GM10847 (cell line): ENCODE results near the gene ERBB2.

Experiments used
- POLR2A ChIP-seq: IDR thresholded peaks from 2 replicates; pipeline ENCODE4 v1.6.1; 2011; ENCODE audit not compliant: insufficient read length; ENCODE audit errors: extremely low read depth

ERBB2 gene

DNA sequence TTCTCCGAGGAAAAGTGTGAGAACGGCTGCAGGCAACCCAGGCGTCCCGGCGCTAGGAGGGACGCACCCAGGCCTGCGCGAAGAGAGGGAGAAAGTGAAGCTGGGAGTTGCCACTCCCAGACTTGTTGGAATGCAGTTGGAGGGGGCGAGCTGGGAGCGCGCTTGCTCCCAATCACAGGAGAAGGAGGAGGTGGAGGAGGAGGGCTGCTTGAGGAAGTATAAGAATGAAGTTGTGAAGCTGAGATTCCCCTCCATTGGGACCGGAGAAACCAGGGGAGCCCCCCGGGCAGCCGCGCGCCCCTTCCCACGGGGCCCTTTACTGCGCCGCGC is at the start of gene ERBB2:
TSS of gene ERBB2 (plus strand) at position 247 of the 330 bp plus-strand sequence. CDS start 175 bp downstream, outside the sequence.
- TF ChIP-seq POLR2A: no peak

DNA sequence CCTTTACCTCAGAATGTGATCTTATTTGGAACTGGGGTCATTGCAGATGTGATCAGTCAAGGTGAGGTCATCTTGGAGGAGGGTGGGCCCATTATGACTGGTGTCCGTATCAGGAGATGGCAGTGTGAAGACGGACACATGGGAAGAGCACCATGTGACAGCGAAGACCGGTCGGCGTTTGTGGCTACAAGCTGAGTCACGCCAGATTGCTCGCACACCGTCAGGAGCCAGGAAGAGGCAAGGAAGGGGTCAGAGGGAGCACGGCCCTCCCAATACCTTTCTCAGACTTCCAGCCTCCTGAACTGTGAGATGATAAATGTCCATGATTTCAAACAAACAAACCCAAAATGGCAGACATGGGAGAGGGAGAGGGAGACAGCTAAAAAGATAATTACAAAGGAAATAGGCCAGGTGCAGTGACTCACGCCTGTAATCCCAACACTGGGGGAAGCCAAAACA is 49.7 kb upstream of the ERBB2 start:
- no peak for TF ChIP-seq POLR2A

DNA sequence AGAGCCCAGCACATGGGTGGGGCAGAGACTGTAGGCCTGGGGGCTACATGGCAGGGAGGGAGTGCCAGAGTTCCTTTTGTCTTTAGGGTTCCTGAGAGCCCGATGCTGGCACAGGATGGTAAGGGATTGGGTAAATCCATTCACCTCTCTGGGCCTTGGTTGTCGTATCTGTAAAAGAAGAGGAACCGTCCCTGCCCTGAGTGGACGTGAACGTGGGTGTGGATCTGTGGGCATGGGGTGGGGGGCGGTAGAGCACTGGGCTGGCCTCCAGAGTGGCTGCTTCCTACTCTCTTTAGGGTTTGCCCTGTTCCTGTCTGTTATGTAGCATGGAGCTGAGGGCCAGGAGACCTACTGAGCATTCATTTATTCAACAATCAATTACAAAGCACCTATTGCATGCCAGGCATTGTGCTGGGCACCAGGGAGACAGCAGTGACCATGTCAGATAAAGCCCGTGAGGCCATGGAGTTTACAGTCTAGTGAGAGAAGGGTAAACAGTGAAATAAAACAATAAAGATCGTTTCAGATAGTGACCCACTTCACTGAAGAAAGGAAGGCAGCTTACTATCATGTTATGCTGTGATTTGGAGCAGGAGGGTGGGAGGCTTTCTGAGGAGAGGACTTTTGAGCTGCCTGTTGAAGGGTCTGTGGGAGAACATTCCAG is 47.8 kb upstream of the ERBB2 start:
- no peak for TF ChIP-seq POLR2A

DNA sequence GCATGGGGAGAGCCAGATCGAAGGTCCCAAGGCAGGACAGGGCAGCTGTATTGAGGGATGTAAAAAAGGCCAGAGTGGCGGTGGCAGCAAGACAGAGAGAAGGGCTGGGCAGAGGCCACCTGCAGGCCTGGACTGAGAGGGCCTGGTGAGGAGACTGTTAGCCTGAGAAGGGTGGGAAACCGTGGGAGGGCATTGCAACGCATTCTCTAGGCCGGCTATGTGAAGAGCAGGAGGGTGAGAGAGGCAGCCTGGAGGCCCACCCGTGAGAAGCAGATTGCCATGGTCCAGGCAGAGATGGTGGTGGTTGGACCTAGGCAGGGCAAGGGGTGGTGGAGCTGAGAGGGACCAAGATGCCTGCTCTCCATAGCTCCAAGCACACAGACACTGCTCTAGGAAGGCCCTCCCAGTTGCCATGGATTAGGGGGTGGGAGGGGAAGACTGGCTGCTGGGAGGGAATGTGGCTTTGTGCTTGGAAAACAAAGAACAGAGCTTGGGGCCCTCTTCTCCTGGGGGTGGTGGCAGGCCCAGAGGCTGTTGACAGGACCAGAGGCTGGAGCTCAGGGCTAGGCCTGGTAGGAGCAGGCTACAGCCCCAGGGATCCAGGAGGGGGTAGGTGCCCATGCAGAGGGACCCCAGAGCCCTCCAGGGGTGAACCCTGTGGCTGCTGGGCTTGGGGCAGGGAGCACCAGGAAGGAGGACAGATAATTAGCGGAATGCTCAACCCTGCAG is 47.1 kb upstream of the ERBB2 start:
- no peak for TF ChIP-seq POLR2A

DNA sequence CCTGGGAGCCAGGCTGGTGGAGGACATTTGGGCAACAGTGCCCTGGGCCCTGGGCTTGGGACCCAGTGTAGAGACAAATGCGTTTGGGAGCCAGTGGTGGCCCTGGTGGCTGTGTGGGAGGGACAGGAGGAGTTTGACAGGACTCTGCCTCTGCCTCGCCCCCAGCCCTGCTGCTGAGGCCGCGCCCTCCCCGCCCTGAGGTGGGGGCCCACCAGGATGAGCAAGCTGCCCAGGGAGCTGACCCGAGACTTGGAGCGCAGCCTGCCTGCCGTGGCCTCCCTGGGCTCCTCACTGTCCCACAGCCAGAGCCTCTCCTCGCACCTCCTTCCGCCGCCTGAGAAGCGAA is 46.6 kb upstream of the ERBB2 start:
- no peak for TF ChIP-seq POLR2A

DNA sequence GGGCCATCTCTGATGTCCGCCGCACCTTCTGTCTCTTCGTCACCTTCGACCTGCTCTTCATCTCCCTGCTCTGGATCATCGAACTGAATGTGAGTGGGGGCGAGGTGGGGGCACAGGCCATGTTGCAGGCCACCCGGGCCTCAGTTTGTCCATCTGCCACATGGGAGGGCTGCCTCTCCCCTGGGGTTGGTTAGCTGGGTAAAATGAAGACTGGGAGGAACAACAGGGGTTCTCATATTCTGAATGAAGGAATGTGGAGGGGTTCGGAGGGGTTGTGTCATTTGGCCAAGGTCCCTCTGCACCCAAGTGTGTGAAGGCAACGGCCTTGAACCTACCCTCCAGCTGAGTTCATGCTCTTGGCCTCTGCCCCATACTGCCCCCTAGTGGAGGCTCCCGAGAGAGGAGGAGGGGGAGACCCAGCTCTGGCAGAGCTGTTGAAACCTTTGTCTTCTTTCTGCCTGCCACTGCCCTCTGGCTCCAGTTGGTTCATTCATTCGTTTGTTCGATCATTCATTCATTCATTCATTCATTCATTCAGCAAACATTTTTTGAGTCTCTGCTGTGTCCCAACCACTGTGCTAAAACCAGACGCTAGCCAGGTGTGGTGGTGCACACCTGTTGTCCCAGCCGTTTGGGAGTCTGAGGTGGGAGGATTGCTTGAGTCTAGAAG is 46.1 kb upstream of the ERBB2 start:
- TF ChIP-seq POLR2A: no peak

DNA sequence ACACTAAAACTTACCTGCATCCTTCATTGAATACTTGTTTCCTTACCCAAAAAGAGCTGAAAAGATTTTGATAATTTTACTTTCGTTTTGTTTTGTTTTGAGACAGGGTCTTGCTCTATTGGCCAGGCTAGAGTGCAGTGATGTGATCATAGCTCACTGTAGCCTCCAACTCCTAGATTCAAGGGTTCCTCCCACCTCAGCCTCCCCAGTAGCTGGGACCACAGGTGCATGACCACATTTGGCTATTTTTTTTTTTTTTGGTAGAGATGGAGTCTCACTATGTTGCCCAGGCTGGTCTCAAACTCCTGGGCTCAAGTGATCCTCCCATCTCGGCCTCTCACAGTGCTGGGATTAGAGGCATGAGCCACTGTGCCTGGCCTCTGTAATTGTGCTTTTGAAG is 44.8 kb upstream of the ERBB2 start:
- TF ChIP-seq POLR2A: no peak

DNA sequence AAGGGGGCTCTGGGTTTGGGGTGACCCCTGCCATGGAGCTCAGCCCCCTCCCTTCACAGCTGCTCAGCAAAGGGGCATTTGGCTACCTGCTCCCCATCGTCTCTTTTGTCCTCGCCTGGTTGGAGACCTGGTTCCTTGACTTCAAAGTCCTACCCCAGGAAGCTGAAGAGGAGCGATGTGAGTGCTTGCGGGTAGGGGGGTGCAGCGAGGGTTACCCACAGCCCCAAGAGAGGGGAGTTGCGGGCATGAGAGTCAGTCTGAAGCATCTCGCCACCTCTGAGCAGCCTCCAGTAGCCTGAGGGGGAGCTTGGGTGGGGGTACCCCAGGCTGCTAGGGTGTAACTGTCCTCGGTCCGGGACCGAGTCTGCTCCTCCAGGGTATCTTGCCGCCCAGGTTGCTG is 41.5 kb upstream of the ERBB2 start:
- TF ChIP-seq POLR2A: no peak

DNA sequence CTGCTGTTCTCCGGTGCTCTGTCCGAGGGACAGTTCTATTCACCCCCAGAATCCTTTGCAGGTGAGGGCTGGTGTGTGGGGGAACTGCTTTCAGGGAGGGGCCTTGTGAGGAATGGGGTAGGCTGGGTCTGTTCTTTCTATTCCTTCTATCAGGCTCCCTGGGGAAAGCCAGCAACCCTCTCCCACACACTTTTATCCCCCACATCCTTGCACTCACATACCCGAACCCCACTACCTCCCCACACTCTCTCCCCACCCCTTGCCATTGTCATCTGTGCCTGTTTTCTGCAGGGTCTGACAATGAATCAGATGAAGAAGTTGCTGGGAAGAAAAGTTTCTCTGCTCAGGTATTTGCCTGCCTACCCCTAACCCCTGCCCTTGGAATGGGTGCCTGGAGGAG is 41.1 kb upstream of the ERBB2 start:
- no peak for TF ChIP-seq POLR2A

DNA sequence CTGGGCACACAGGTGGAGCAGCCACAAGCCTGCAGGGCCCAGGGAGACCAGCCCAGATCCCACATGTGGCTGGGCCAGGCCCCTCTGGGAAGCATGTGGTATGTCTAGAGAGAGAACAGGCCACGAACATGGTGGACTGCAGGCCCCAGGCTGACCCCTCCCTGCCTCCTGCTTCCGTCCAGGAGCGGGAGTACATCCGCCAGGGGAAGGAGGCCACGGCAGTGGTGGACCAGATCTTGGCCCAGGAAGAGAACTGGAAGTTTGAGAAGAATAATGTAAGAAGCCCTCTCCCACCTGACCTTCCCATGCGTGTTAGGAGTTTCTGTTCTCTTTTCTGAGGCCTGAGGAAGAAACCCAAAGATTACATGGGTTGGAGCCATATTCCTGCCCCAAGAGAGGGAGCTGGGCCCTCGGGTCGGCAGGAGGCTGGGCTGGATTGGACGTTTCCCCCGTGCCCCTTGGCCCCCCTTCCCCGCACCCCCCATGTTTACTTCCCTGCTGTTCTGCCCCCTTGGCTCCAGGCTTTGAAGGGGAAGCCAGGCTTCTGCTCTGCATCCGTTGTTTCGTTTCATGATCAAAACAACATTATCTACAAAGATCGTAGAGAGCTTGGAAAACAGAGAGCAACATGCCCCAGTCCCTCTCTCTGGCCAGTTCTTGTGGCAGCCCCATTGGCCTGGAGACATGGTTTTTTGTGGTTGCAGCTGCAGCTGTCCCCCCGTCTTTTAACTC is 40.4 kb upstream of the ERBB2 start:
- no peak for TF ChIP-seq POLR2A

DNA sequence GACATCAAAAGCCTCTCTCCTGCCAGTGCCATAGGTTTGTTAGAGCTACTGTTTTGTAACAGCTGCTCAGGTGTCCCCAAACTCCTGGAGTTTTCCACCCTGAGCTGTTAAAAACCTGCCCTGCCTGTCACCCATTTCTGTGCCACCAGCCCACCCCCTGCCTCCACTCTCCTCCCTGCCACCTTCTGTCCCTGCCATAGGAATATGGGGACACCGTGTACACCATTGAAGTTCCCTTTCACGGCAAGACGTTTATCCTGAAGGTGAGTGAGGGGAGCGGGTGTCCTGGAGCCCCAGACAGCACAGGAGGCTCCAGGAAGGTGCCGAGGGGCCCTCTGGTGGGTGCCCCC is 39.9 kb upstream of the ERBB2 start:
- no peak for TF ChIP-seq POLR2A

DNA sequence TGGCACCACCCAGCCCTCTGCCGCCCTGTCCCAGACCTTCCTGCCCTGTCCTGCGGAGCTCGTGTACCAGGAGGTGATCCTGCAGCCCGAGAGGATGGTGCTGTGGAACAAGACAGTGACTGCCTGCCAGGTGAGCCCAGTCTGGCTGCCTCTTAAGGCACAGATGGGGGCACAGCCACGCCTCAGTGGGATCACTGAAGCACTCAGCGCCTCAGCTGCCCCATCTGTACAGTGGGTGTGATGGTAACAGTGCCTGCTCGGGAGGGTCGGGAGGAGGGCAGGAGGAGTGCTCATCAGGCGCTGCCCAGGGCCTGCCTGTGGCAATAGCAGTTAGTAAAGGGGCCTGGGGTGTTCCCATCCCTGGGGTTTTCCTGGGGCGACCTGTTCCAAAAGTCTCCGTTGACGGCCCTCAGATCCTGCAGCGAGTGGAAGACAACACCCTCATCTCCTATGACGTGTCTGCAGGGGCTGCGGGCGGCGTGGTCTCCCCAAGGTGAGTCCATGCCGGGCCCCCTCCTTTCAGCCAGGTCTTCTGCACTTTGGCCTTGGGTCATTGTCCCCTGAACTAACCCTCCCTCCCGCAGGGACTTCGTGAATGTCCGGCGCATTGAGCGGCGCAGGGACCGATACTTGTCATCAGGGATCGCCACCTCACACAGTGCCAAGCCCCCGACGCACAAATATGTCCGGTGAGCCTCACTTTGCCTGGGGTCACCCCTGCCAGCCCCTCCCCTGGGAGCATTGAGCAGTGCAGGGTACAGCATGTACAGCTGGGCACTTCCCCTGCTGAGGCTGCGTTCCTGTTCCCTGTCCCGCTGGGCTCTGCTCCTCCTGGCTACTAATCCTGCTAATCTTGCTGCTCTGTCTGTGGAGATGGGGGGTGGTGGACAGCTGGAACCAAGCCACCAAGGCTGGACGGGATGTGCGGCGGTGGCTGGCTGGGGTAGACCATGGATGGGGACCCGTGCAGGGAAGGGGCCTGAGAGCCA is 39.2 kb upstream of the ERBB2 start:
- TF ChIP-seq POLR2A: no peak

DNA sequence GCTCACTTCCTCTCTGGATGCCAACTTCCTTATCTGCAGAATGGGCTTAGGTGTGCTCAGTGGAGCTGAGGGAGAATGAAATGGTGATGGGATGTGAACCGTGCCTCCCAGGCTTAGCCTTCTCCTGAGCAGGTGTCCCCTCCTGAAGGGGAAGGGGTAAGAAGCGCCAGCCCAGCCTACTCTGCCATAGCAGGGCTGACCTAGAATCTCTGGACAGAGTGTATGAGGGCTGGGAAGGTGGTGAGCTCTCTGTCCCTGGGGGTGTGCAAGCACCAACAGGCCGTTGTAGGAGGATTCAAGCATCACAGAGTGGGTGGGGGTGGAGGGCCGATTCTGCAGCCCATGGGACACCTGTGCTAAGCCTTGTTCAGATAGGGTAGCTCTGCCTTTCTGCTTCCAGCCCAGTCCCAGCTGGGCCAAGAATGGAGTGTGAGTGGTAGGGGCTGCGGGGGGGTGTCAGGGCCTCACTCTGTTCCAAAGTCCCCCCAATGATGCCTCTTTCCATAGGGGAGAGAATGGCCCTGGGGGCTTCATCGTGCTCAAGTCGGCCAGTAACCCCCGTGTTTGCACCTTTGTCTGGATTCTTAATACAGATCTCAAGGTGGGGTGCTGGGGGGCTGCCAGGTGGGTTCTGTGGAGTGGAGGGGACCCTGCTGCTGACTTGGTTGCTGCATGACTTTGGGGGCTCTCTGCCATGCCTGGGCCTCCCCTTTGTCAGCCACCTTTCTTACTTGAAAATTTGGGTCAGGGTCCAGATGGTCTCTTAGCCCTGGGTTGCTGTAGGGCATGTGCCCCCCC is 37.9 kb upstream of the ERBB2 start:
- no peak for TF ChIP-seq POLR2A
